Measurements from ENCODE around the gene TRAM2. TPM values are rescaled to one million over a fixed set of nuclear protein-coding genes. Genes with fewer than 3 reads are reported as not detected.

The TRAM2 gene
- total and polyA plus RNA-seq, 2 donors from 2014 or later = 4.5 to 20.7 TPM

- no peak overlapping the region for H3K4me3 ChIP-seq (ENCODE audit: low read length in 3 of 3)
- FAIRE-seq (no peak), DNase-seq (peak in 4 of 5 donors; percentile 70 to 91 (median 83))
- H3K9ac ChIP-seq (ENCODE audit: low read length in 3 of 3) = peak overlapping the region in 1 of 3 donors; percentile 35
- no peak overlapping the region for H3K27ac ChIP-seq (ENCODE audit: low read depth in 2 of 2, low read length in 2 of 2)
- peaks cover 2 to 51% (median 36%) of the 10 kb centered on the region in 3 donors for H3K4me1 ChIP-seq (ENCODE audit: control insufficient read depth in 2 of 3, insufficient read depth in 2 of 3, low read depth in 1 of 3, low read length in 3 of 3)
- H3K27me3 ChIP-seq (ENCODE audit: control insufficient read depth, insufficient read depth, low read length) = no peaks in the 10 kb centered on the region
- TF ChIP-seq CTCF (IDR thresholded peaks at IDR 0.05; ENCODE audit: borderline replicate concordance, extremely low read depth, insufficient read depth) = no peak
- intact Hi-C loops (cut with DNase I) = no loop called here
- H3K36me3 ChIP-seq (ENCODE audit: control insufficient read depth in 2 of 3, insufficient read depth in 3 of 3, low read length in 3 of 3) = no peaks in the 10 kb centered on the region
- H3K9me3 ChIP-seq (ENCODE audit: control insufficient read depth in 2 of 3, insufficient read depth in 1 of 3, low read length in 3 of 3) = no peaks in the 10 kb centered on the region
Observed at GRCh38 chr6:52571099-52571755, 5.6 kb downstream of the TRAM2 start.

GRCh38 chr6:52570291-52570700, 6.6 kb downstream of the TRAM2 start:
- DNase-seq (peak in 2 of 5 donors; percentile 21 to 48), FAIRE-seq (no peak)
- H3K27me3 ChIP-seq (ENCODE audit: control insufficient read depth, insufficient read depth, low read length) = no peaks in the 10 kb centered on the region
- H3K9ac ChIP-seq (ENCODE audit: low read length in 3 of 3) = no peak overlapping the region
- peaks cover 2 to 51% (median 30%) of the 10 kb centered on the region in 3 donors for H3K4me1 ChIP-seq (ENCODE audit: control insufficient read depth in 2 of 3, insufficient read depth in 2 of 3, low read depth in 1 of 3, low read length in 3 of 3)
- no peak overlapping the region for H3K27ac ChIP-seq (ENCODE audit: low read depth in 2 of 2, low read length in 2 of 2)
- H3K4me3 ChIP-seq (ENCODE audit: low read length in 3 of 3) = no peak overlapping the region
- no peak for TF ChIP-seq CTCF (IDR thresholded peaks at IDR 0.05; ENCODE audit: borderline replicate concordance, extremely low read depth, insufficient read depth)
- intact Hi-C loops (cut with DNase I) = no loop called here
- no peaks in the 10 kb centered on the region for H3K36me3 ChIP-seq (ENCODE audit: control insufficient read depth in 2 of 3, insufficient read depth in 3 of 3, low read length in 3 of 3)
- no peaks in the 10 kb centered on the region for H3K9me3 ChIP-seq (ENCODE audit: control insufficient read depth in 2 of 3, insufficient read depth in 1 of 3, low read length in 3 of 3)

GRCh38 chr6:52568320-52568719, 8.5 kb downstream of the TRAM2 start:
- Histone ChIP-seq H3K27ac (ENCODE audit: low read depth in 2 of 2, low read length in 2 of 2) (no peak overlapping the region), H3K27me3 (ENCODE audit: control insufficient read depth, insufficient read depth, low read length) (no peaks in the 10 kb centered on the region), H3K36me3 (ENCODE audit: control insufficient read depth in 2 of 3, insufficient read depth in 3 of 3, low read length in 3 of 3) (no peaks in the 10 kb centered on the region), H3K4me1 (ENCODE audit: control insufficient read depth in 2 of 3, insufficient read depth in 2 of 3, low read depth in 1 of 3, low read length in 3 of 3) (peaks cover 2 to 32% (median 22%) of the 10 kb centered on the region in 3 donors), H3K9me3 (ENCODE audit: control insufficient read depth in 2 of 3, insufficient read depth in 1 of 3, low read length in 3 of 3) (no peaks in the 10 kb centered on the region), H3K4me3 (ENCODE audit: low read length in 3 of 3) (no peak overlapping the region), H3K9ac (ENCODE audit: low read length in 3 of 3) (no peak overlapping the region)
- no peak for FAIRE-seq
- no peak for TF ChIP-seq CTCF (IDR thresholded peaks at IDR 0.05; ENCODE audit: borderline replicate concordance, extremely low read depth, insufficient read depth)
- intact Hi-C loops (cut with DNase I) = no loop called here
- peak in 1 of 5 donors; percentile 35 for DNase-seq
